ENCODE results near the gene PEX6. TPM values are rescaled to one million over a fixed set of nuclear protein-coding genes. Genes with fewer than 3 reads are reported as not detected.

Gene PEX6
- total RNA-seq, 2 donors from 2014 or later = 6.8 to 34.3 TPM

DNA sequence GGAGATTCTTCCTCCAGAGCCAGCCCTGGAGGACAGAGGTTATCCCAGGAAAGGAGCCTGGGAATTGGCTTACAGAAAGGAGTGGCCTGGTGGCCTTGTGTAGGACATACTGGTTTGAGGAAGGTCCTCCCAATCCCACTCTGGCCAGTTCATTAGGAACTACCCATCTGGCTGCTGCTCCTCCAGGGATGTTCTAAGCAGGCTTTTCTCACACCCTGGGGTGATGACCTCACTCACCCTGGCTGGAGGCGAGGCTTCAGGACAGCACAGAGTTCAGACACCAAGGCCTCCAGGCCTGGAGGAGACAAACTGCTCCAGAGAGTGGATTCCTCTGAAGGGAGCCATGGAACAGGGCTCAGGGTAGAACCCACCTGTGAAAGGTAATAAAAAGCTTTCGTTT lies 9.6 kb downstream of the PEX6 start:
- H3K36me3 ChIP-seq = peaks cover 26% of the 10 kb centered on the region

GRCh38 chr6:42968783-42969182 lies 10.2 kb downstream of the PEX6 start:
- Histone ChIP-seq H3K27ac (no peak overlapping the region), H3K36me3 (peaks cover 31% of the 10 kb centered on the region), H3K27me3 (replicated peaks; ENCODE audit: insufficient read depth) (no peaks in the 10 kb centered on the region), H3K4me3 (no peak overlapping the region), H3K4me1 (ENCODE audit: control insufficient read depth in 1 of 2, low read depth in 2 of 2) (no peaks in the 10 kb centered on the region), H3K9me3 (no peaks in the 10 kb centered on the region)
- ATAC-seq (ENCODE audit: insufficient number of reproducible peaks, low FRiP score, low read depth) (no peak), DNase-seq (ENCODE audit: low spot score) (no peak)
- no peak for TF ChIP-seq CTCF (IDR thresholded peaks at IDR 0.05)

More for the DNA sequence above, 9.6 kb downstream of the PEX6 start:
- no peak for TF ChIP-seq CTCF (IDR thresholded peaks at IDR 0.05)
- ATAC-seq (ENCODE audit: insufficient number of reproducible peaks, low FRiP score, low read depth) (no peak), DNase-seq (ENCODE audit: low spot score) (no peak)
- Histone ChIP-seq H3K27me3 (replicated peaks; ENCODE audit: insufficient read depth) (no peaks in the 10 kb centered on the region), H3K4me1 (ENCODE audit: control insufficient read depth in 1 of 2, low read depth in 2 of 2) (no peaks in the 10 kb centered on the region), H3K4me3 (no peak overlapping the region), H3K27ac (no peak overlapping the region), H3K9me3 (no peaks in the 10 kb centered on the region)

GRCh38 chr6:42968126-42968701 lies 10.8 kb downstream of the PEX6 start:
- Histone ChIP-seq H3K36me3 (peaks cover 31% of the 10 kb centered on the region), H3K27me3 (replicated peaks; ENCODE audit: insufficient read depth) (no peaks in the 10 kb centered on the region), H3K9me3 (no peaks in the 10 kb centered on the region), H3K4me3 (no peak overlapping the region), H3K27ac (no peak overlapping the region), H3K4me1 (ENCODE audit: control insufficient read depth in 1 of 2, low read depth in 2 of 2) (no peaks in the 10 kb centered on the region)
- ATAC-seq (ENCODE audit: insufficient number of reproducible peaks, low FRiP score, low read depth) = no peak
- TF ChIP-seq CTCF (IDR thresholded peaks at IDR 0.05) = no peak
- DNase-seq (ENCODE audit: low spot score) = no peak

DNA sequence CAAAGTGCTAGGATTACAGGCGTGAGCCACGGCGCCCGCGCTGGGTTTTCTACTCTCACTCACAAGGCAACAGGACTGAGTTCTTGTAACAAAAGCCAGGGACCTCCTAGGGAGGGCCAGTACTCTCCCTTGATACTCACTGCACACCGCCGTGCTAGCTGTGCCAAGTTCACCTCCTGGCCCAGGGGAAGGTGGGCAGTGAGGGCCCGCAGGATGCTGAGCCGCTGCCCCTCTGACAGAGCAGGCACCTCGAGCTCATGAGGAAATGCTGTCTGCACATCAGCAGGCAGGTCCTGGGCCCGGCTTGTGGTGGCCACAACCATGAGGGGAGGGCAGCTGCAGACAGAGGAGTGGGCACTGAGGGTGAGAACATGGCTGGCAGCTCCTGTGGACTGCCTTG lies 11.8 kb downstream of the PEX6 start:
- no peaks in the 10 kb centered on the region for H3K9me3 ChIP-seq
- peaks cover 31% of the 10 kb centered on the region for H3K36me3 ChIP-seq
- TF ChIP-seq CTCF (IDR thresholded peaks at IDR 0.05) = no peak

GRCh38 chr6:42966571-42966970 lies 12.4 kb downstream of the PEX6 start:
- H3K9me3 ChIP-seq = no peaks in the 10 kb centered on the region
- no peak overlapping the region for H3K4me3 ChIP-seq
- H3K27ac ChIP-seq = no peak overlapping the region
- peaks cover 31% of the 10 kb centered on the region for H3K36me3 ChIP-seq
- TF ChIP-seq CTCF (IDR thresholded peaks at IDR 0.05) = no peak
- DNase-seq (ENCODE audit: low spot score) = no peak
- ATAC-seq (ENCODE audit: insufficient number of reproducible peaks, low FRiP score, low read depth) = no peak
- H3K4me1 ChIP-seq (ENCODE audit: control insufficient read depth in 1 of 2, low read depth in 2 of 2) = no peaks in the 10 kb centered on the region
- no peaks in the 10 kb centered on the region for H3K27me3 ChIP-seq (replicated peaks; ENCODE audit: insufficient read depth)

More for the DNA sequence above, 11.8 kb downstream of the PEX6 start:
- H3K4me3 ChIP-seq = no peak overlapping the region
- no peak overlapping the region for H3K27ac ChIP-seq
- no peaks in the 10 kb centered on the region for H3K4me1 ChIP-seq (ENCODE audit: control insufficient read depth in 1 of 2, low read depth in 2 of 2)
- no peak for DNase-seq (ENCODE audit: low spot score)
- ATAC-seq (ENCODE audit: insufficient number of reproducible peaks, low FRiP score, low read depth) = no peak
- no peaks in the 10 kb centered on the region for H3K27me3 ChIP-seq (replicated peaks; ENCODE audit: insufficient read depth)
